DMS79 (cell line): Measurements from ENCODE around the gene RAMACL.

Source experiments
- DNase-seq: peaks from one replicate; lab custom pipeline; 2025; lab: John Stamatoyannopoulos, UW

Gene RAMACL

DNA sequence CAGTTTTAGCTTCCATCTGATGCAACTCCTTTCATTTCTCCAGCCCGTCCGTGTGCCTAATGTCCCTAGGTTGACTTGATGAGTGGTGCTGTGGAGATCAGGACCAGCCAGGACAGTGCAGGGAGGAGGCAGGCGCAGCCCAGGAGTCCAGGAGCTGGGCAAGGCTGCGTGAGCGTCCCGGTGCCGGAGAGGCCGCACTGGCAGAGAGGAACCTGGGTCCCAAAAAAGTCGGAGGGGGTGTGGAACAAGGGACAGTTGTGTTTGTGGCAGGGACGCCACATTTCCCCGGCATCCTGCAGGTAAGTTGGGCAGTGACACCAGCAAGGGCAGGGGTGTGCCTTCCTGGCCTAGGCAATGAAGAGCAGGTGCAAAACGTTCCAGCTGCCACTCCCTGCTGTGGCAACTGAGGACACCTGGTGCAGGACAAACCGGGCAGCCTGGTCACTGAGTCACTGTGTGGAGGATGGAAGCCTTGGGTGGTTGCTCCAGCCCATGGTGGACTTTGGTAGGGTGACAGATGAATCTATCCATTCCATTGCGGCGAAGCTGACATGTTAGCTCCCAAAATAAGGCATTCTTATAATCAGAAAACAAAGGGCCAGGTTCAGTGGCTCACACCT, 53.2 kb downstream of the RAMACL start:
- no peak for DNase-seq
